Measurements from ENCODE around the gene EPHB6.

- TF ChIP-seq NFYB (IDR thresholded peaks at IDR 0.05; ENCODE audit: insufficient read depth, low read depth, low read length) (no peak), ZBED1 (IDR thresholded peaks at IDR 0.05; ENCODE audit: borderline replicate concordance) (no peak)
Measured at GRCh38 chr7:142873871-142874270, 19.0 kb downstream of the EPHB6 start.
